Stomach (tissue), 4 donors: ENCODE measurements around the gene IBSP.

Experiments
- EP300 ChIP-seq: sonication (generic); formaldehyde crosslinking; IDR thresholded peaks from one replicate; pipeline ENCODE4 v1.6.1; 2017; ENCODE audit warnings: antibody characterized with exemption
- POLR2A ChIP-seq, 4 donors: fragments of 450-650 bp; IDR thresholded peaks; one replicate each; pipeline ENCODE4 v1.6.1; 2016; ENCODE audit warnings: antibody characterized with exemption in 4 of 4, control low read depth in 2 of 4, mild to moderate bottlenecking in 1 of 4, moderate library complexity in 1 of 4
- POLR2AphosphoS5 ChIP-seq, 3 donors: sonication (generic); formaldehyde crosslinking; IDR thresholded peaks; one replicate each; pipeline ENCODE4 v1.6.1; 2016; ENCODE audit warnings: antibody characterized with exemption in 3 of 3
- TF ChIP-seq, protein P1 (sequence below), 7 experiments: fragments of 450-650 bp in 4 of 7; fragments of 200-600 bp in 3 of 7; sonication (generic) in 3 of 7; IDR thresholded peaks; one replicate each; pipeline ENCODE4 v1.5.1; 2016 to 2019; ENCODE audit warnings: antibody characterized with exemption in 7 of 7, control low read depth in 2 of 7, mild to moderate bottlenecking in 1 of 7

DNA sequence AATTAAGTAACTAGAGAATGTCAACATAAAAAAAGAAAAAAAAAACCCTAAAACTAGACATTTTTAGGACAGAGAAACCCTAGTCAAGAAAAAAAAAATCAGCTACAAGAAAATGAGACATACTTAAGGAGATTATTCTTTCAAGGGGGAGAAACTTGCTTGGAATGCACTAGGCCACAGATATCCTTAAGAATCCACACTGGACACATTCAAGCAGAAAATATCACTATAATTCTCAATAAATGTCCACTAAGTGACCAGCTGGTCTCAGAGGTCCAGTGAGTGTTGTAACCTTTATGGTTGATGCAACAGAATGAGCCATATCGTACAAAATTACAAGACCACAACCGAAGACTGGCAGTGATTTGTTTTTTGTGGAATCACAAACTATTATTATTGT lies 15.6 kb upstream of the IBSP start:
- TF ChIP-seq POLR2A (IDR thresholded peaks at IDR 0.05), result no peak
- no peak for TF ChIP-seq POLR2AphosphoS5 (IDR thresholded peaks at IDR 0.05)
- TF ChIP-seq, protein P1, sequence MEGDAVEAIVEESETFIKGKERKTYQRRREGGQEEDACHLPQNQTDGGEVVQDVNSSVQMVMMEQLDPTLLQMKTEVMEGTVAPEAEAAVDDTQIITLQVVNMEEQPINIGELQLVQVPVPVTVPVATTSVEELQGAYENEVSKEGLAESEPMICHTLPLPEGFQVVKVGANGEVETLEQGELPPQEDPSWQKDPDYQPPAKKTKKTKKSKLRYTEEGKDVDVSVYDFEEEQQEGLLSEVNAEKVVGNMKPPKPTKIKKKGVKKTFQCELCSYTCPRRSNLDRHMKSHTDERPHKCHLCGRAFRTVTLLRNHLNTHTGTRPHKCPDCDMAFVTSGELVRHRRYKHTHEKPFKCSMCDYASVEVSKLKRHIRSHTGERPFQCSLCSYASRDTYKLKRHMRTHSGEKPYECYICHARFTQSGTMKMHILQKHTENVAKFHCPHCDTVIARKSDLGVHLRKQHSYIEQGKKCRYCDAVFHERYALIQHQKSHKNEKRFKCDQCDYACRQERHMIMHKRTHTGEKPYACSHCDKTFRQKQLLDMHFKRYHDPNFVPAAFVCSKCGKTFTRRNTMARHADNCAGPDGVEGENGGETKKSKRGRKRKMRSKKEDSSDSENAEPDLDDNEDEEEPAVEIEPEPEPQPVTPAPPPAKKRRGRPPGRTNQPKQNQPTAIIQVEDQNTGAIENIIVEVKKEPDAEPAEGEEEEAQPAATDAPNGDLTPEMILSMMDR (IDR thresholded peaks at IDR 0.05), result no peak
- no peak for TF ChIP-seq EP300
